CD4-positive, CD25-positive, alpha-beta regulatory T cell (primary cell): ENCODE measurements around the gene BCL2L11. TPM values are rescaled to one million over a fixed set of nuclear protein-coding genes. Genes with fewer than 3 reads are reported as not detected.

Source experiments
- ATAC-seq, 2 donors: fragments of 150-1000 bp; cut with Tn5 transposase; one replicate each; pipeline ENCODE4 v1.10.0; 2021; ENCODE audit warnings: low read depth in 2 of 2, moderate number of reproducible peaks in 2 of 2, moderate library complexity in 1 of 2
- DNase-seq, 3 donors: peaks; one replicate each; pipeline versions ENCODE4 v3.0.0 to v3.0.0-alpha.2; 2012 to 2022; ENCODE audit warnings: mixed read lengths in 1 of 3
- H3K27ac ChIP-seq: one replicate; pipeline ENCODE4 v1.7.0; 2013; ENCODE audit warnings: mild to moderate bottlenecking, low read length; ENCODE audit not compliant: insufficient read depth, poor library complexity, severe bottlenecking
- H3K27me3 ChIP-seq: one replicate; pipeline ENCODE4 v1.7.0; 2013; ENCODE audit warnings: low read length; ENCODE audit not compliant: control insufficient read depth, insufficient read depth
- H3K36me3 ChIP-seq: one replicate; pipeline ENCODE4 v1.7.0; 2013; ENCODE audit warnings: mild to moderate bottlenecking, low read length, moderate library complexity; ENCODE audit not compliant: control insufficient read depth, insufficient read depth
- H3K4me1 ChIP-seq: 2 replicates; pipeline ENCODE4 v1.7.0; 2013; ENCODE audit warnings: mild to moderate bottlenecking, low read length; ENCODE audit not compliant: insufficient read depth, control insufficient read depth, poor library complexity, severe bottlenecking
- H3K4me3 ChIP-seq: one replicate; pipeline ENCODE4 v1.7.0; 2013; ENCODE audit warnings: low read depth, mild to moderate bottlenecking, low read length, moderate library complexity
- H3K9me3 ChIP-seq, 2 experiments: 1 replicate in 1 of 2; 2 replicates in 1 of 2; pipeline ENCODE4 v1.7.0; 2013; ENCODE audit warnings: low read length in 2 of 2, mild to moderate bottlenecking in 1 of 2, moderate library complexity in 1 of 2; ENCODE audit not compliant: control insufficient read depth in 2 of 2
- H3K27ac Mint-ChIP-seq, 3 donors: one replicate each; pipeline ENCODE4 v1.8.0; 2020 to 2022; ENCODE audit warnings: mild to moderate bottlenecking in 3 of 3, mixed read lengths in 3 of 3, moderate library complexity in 2 of 3
- H3K27me3 Mint-ChIP-seq: one replicate; pipeline ENCODE4 v1.8.0; 2022; ENCODE audit warnings: mild to moderate bottlenecking, mixed read lengths
- H3K36me3 Mint-ChIP-seq: one replicate; pipeline ENCODE4 v1.8.0; 2020; ENCODE audit warnings: mixed read lengths
- H3K4me1 Mint-ChIP-seq, 4 donors: one replicate each; pipeline ENCODE4 v1.8.0; 2020 to 2022; ENCODE audit warnings: mixed read lengths in 4 of 4, mild to moderate bottlenecking in 1 of 4
- H3K4me3 Mint-ChIP-seq, 4 donors: one replicate each; pipeline ENCODE4 v1.8.0; 2020 to 2022; ENCODE audit warnings: mild to moderate bottlenecking in 4 of 4, mixed read lengths in 4 of 4, moderate library complexity in 3 of 4
- H3K9me3 Mint-ChIP-seq, 7 donors: one replicate each; pipeline ENCODE4 v1.8.0; 2020 to 2022; ENCODE audit warnings: mixed read lengths in 7 of 7, mild to moderate bottlenecking in 3 of 7, moderate library complexity in 2 of 7
- polyA plus RNA-seq, 4 donors: library from polyadenylated mRNA; unstranded; fragments of 300-500 nt; fragmentation: Illumina TruSeq; gene quantifications; one replicate each; pipeline ENCODE4 v1.2.3, GENCODE V29; 2021
- total RNA-seq: library from RNA; stranded (reverse); gene quantifications from one replicate; pipeline ENCODE4 v1.2.3, GENCODE V29; 2022

BCL2L11 gene
- total and polyA plus RNA-seq, 5 donors from 2014 or later: 18.0 to 96.0 (median 31.9) TPM

DNA sequence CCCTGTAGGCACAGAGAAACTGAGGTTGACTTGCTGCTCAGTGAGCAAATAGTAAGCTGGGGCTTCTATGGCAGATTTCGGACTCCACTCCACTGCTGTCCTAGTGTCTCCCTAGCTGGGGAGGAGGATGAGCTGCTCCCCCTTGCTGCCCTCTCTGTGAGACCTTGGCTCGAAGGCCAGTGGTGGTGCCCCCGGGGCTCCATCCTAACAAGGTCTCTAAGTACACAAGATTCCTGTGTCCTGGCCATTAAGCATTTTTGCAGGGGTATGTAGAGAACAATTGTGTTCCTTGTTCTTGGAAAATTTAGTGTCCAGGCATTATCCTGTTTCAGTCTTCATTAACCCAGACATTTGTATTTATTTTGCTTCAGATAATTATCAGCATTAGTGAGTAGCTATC lies 21.3 kb upstream of the BCL2L11 start:
- Histone ChIP-seq H3K27ac (no peak overlapping the region), H3K4me1 (no peaks in the 10 kb centered on the region), H3K4me3 (no peak overlapping the region), H3K36me3 (no peaks in the 10 kb centered on the region), H3K27me3 (peaks cover 7% of the 10 kb centered on the region), H3K9me3 (no peaks in the 10 kb centered on the region)
- Mint-ChIP-seq H3K4me3 (no peak overlapping the region), H3K4me1 (peaks cover 0 to 7% (median 3%) of the 10 kb centered on the region in 4 donors), H3K27me3 (peaks cover 47% of the 10 kb centered on the region), H3K36me3 (peaks cover 4% of the 10 kb centered on the region), H3K9me3 (no peaks in the 10 kb centered on the region), H3K27ac (no peak overlapping the region)
- ATAC-seq: no peak
- no peak for DNase-seq

DNA sequence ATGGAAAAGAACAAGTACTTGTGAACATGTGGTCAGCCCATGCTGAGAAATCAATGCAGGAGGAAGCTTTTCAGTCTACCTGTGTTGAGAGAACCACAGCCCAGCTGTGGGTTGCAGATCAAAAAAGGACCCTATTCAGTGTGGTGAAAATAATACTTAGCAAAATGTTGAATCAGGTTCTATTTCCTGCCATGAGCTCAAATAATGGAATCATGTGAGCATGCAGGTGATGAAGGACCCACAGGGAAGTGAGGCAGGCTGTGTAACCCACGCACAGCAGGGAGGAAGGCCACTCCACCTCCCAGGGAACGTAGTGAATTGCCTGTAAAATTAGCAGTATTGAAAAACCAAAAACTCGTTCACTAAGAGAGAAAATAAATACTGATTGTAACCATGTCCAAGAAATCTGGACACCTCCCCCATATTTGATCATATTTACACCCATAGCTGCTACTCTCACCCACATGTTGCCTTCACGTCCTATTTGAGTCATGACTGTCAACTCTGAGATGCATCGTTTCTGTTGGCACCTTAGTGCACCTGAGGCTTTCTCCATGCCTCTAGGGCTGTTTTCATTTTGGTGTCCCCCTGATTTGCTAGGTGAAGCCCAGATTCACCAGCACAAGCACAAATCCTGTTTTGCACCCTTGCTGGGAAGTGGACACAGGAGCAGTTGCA lies 20.5 kb upstream of the BCL2L11 start:
- Mint-ChIP-seq H3K4me1 (peaks cover 0 to 7% (median 3%) of the 10 kb centered on the region in 4 donors), H3K4me3 (no peak overlapping the region), H3K9me3 (no peaks in the 10 kb centered on the region), H3K36me3 (no peaks in the 10 kb centered on the region), H3K27me3 (peaks cover 41% of the 10 kb centered on the region), H3K27ac (no peak overlapping the region)
- no peak for DNase-seq
- no peak overlapping the region for H3K4me3 ChIP-seq
- H3K27me3 ChIP-seq: peaks cover 7% of the 10 kb centered on the region
- ATAC-seq: no peak
- no peak overlapping the region for H3K27ac ChIP-seq
- H3K4me1 ChIP-seq: no peaks in the 10 kb centered on the region
- H3K36me3 ChIP-seq: no peaks in the 10 kb centered on the region
- no peaks in the 10 kb centered on the region for H3K9me3 ChIP-seq

DNA sequence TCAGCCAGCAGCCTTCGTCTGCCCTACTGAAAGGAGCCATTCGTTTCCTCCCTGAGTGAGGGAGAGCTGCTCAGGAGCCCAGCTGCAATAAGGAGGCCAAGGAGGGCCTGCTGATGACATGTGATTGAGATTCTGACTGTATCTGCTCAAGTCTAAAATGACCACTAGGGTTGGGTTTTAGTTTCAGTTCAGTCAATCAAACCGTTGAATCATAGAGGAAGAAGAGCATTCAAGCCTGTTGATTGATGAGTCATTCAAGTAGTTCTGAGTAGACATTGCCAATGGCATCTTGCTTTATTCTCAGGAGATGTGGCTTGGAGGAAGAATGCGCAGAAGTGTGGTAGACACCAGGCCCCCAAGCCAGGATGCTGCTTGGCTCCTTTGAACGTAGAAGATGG lies 19.9 kb upstream of the BCL2L11 start:
- Histone ChIP-seq H3K27me3 (peaks cover 7% of the 10 kb centered on the region), H3K36me3 (no peaks in the 10 kb centered on the region), H3K4me1 (no peaks in the 10 kb centered on the region), H3K27ac (no peak overlapping the region), H3K4me3 (no peak overlapping the region), H3K9me3 (no peaks in the 10 kb centered on the region)
- ATAC-seq (peak; percentile 58 to 59), DNase-seq (peak in 1 of 3 donors; percentile 50)
- peaks cover 43% of the 10 kb centered on the region for H3K27me3 Mint-ChIP-seq
- H3K36me3 Mint-ChIP-seq: no peaks in the 10 kb centered on the region
- H3K9me3 Mint-ChIP-seq: no peaks in the 10 kb centered on the region
- no peak overlapping the region for H3K4me3 Mint-ChIP-seq
- H3K27ac Mint-ChIP-seq: peak overlapping the region in 1 of 3 donors; percentile 83
- H3K4me1 Mint-ChIP-seq: peaks cover 0 to 7% (median 3%) of the 10 kb centered on the region in 4 donors

DNA sequence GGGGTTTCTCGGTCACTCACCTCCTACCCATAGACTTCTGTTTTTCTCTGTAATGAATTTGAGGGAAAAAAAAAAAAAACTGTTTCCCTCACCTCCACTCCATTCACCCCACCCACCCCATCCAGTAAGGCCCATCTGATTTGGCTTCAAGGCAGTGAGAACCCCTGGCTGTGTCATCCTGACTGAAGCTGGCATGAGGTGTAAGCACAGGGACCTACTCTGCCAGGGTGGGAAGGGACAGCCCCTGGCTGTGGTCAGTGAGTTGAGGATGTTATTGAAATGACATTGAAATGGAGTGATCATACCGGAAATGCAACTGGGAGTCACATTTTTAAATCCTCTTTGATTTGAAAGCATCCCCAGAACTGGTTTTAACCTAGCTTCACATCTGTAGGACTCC lies 19.1 kb upstream of the BCL2L11 start:
- Histone ChIP-seq H3K27ac (no peak overlapping the region), H3K36me3 (no peaks in the 10 kb centered on the region), H3K4me3 (no peak overlapping the region), H3K4me1 (no peaks in the 10 kb centered on the region), H3K27me3 (peaks cover 9% of the 10 kb centered on the region), H3K9me3 (no peaks in the 10 kb centered on the region)
- DNase-seq (no peak), ATAC-seq (no peak)
- Mint-ChIP-seq H3K36me3 (no peaks in the 10 kb centered on the region), H3K4me3 (no peak overlapping the region), H3K4me1 (peaks cover 0 to 7% (median 3%) of the 10 kb centered on the region in 4 donors), H3K9me3 (no peaks in the 10 kb centered on the region), H3K27me3 (peaks cover 52% of the 10 kb centered on the region), H3K27ac (no peak overlapping the region)

DNA sequence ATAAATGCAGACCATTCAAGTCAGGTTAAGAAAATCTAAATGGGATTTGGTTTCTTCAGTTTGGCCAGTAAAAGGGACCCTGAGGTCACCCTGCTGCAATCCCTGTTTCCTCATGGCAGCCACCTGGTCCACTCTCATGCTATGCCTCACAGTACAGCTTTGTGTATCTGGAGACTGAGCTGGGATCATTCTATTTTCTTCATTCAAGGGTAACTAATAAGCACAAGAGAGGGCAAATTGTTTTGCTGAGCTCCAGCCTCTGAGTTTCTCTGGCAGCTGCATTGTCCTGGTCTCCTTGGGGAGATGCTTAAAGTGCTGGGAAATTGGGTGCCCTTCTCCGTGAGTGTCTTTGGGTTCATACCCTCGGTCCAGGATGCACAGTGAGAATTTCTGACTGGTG lies 18.5 kb upstream of the BCL2L11 start:
- Histone ChIP-seq H3K36me3 (no peaks in the 10 kb centered on the region), H3K9me3 (no peaks in the 10 kb centered on the region), H3K27me3 (peaks cover 15% of the 10 kb centered on the region), H3K27ac (no peak overlapping the region), H3K4me3 (no peak overlapping the region), H3K4me1 (no peaks in the 10 kb centered on the region)
- Mint-ChIP-seq H3K4me1 (peaks cover 0 to 7% (median 3%) of the 10 kb centered on the region in 4 donors), H3K9me3 (no peaks in the 10 kb centered on the region), H3K27me3 (peaks cover 58% of the 10 kb centered on the region), H3K27ac (peak overlapping the region in 1 of 3 donors; percentile 44), H3K4me3 (no peak overlapping the region), H3K36me3 (no peaks in the 10 kb centered on the region)
- ATAC-seq: no peak
- DNase-seq: no peak

DNA sequence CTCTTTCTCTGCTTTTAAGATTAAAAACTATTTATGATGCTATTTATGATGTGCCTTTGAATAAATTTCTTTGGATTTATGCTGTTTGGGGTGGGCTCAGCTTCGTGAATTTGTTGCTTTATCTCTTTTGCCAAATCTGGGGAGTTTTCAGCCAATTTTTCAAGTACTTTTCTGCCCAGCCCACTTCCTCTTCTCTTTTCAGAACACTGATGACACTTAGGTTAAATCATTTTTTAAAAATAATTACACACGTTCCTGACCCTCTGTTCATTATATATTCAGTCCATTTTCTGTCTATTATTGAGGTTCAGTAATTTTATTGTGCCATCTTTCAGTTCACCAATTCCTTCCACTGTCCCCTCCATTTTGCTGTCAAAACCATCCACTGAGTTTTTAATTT lies 14.8 kb upstream of the BCL2L11 start:
- no peaks in the 10 kb centered on the region for H3K36me3 Mint-ChIP-seq
- no peak overlapping the region for H3K27ac Mint-ChIP-seq
- H3K4me1 Mint-ChIP-seq: peaks cover 0 to 5% (median under 1%) of the 10 kb centered on the region in 4 donors
- H3K9me3 Mint-ChIP-seq: peaks cover 0 to 4% (median 0%) of the 10 kb centered on the region in 7 donors
- Histone ChIP-seq H3K9me3 (no peaks in the 10 kb centered on the region), H3K27me3 (peaks cover 22% of the 10 kb centered on the region), H3K4me1 (no peaks in the 10 kb centered on the region), H3K27ac (no peak overlapping the region), H3K36me3 (no peaks in the 10 kb centered on the region), H3K4me3 (no peak overlapping the region)
- ATAC-seq: no peak
- H3K4me3 Mint-ChIP-seq: no peak overlapping the region
- DNase-seq: no peak
- peaks cover 68% of the 10 kb centered on the region for H3K27me3 Mint-ChIP-seq

DNA sequence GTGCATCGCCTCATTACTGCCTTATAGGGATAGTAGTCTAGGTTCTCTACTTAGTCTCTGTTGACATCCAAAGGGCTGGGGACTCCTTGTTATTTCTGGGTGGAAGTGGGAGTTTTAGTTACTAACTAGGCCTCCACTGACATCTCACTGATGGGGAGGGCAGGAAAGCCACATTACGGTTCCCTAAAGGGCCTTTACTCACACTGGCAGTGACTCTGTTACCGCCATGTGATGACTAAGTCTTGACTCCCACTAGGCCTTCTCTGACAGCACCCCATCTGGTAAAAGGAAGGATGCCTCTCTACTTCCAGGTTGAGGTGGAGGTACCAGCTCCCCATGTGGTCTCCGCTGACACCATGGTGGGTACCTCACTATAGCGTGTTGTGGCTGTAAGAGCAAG lies 14.0 kb upstream of the BCL2L11 start:
- peaks cover 73% of the 10 kb centered on the region for H3K27me3 Mint-ChIP-seq
- H3K27me3 ChIP-seq: peaks cover 27% of the 10 kb centered on the region
- no peak overlapping the region for H3K4me3 ChIP-seq
- no peaks in the 10 kb centered on the region for H3K36me3 ChIP-seq
- no peak overlapping the region for H3K27ac Mint-ChIP-seq
- peaks cover 0 to 4% (median 0%) of the 10 kb centered on the region in 4 donors for H3K4me1 Mint-ChIP-seq
- H3K27ac ChIP-seq: no peak overlapping the region
- ATAC-seq (no peak), DNase-seq (no peak)
- no peaks in the 10 kb centered on the region for H3K9me3 ChIP-seq
- no peaks in the 10 kb centered on the region for H3K36me3 Mint-ChIP-seq
- H3K4me3 Mint-ChIP-seq: no peak overlapping the region
- H3K9me3 Mint-ChIP-seq: peaks cover 0 to 4% (median 0%) of the 10 kb centered on the region in 7 donors
- no peaks in the 10 kb centered on the region for H3K4me1 ChIP-seq

DNA sequence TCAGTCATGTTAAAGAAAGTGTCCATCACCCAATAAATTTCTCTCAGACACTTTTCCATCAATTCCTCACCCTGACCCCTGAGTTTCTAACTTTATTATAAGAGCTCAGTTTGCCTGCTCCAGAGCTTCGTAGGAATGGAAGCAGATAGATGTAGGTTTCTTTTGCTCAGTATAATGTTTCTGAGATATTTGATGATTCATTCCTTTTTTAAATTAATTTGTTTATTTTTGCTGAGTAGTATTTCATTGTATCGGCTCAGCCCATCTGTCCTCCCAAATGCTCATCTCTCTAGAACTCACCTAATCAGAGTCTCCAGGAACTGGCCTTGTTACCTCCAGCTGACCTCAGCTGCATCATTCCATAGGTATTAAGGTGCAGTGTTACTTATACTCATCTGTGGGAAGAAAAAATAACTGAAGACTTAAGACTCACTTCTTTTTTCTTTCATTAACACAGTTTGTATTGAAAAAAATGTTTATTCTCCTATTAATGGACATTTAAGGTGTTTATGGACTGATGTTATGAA lies 11.9 kb upstream of the BCL2L11 start:
- Histone ChIP-seq H3K9me3 (no peaks in the 10 kb centered on the region), H3K36me3 (no peaks in the 10 kb centered on the region), H3K27me3 (peaks cover 40% of the 10 kb centered on the region), H3K4me3 (no peak overlapping the region), H3K27ac (no peak overlapping the region), H3K4me1 (no peaks in the 10 kb centered on the region)
- Mint-ChIP-seq H3K9me3 (peaks cover 0 to 4% (median 0%) of the 10 kb centered on the region in 7 donors), H3K36me3 (no peaks in the 10 kb centered on the region), H3K4me1 (no peaks in the 10 kb centered on the region), H3K4me3 (no peak overlapping the region), H3K27ac (no peak overlapping the region), H3K27me3 (peaks cover 73% of the 10 kb centered on the region)
- DNase-seq: no peak
- no peak for ATAC-seq
